GM18870 (cell line): ENCODE measurements around the gene ELP2.
"Not testable (repeated sequence)": the region's sequence is repeated elsewhere in the genome, so short reads cannot be mapped to it uniquely, and the experiment has no call there.

ENCODE experiments used
- ATAC-seq: cut with Tn5 transposase; IDR thresholded peaks from one replicate; pipeline ENCODE4 v1.9.1; 2021; ENCODE audit warnings: moderate library complexity; ENCODE audit not compliant: unreplicated experiment

ELP2 gene

DNA sequence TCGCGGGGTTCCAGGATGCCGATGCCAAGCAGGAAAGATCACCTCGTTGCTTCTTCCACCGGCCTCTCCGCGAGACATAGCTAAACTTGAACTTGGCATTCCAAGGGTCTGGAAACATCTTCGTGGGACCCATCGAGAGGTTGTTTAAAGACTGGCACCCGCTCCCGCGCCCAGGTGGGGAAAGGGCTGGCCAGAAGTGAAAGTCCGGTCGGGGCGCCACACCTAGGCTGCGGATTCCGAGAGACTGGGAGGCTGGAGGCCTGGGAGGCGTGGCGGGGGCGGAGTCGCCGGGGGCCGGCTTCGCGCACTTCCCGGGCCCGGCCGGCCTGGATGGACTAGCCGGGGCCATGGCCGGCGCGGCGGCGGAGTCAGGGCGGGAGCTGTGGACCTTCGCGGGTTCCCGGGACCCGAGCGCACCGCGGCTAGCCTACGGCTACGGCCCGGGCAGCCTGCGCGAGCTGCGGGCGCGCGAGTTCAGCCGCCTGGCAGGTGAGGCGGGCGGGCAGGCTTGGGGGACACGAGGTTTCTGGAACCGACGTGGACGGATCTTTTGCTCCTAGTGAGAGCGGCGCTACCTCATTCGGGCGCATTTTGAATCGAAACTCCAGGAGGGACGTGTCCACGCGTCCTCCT, 57.6 kb downstream of the ELP2 start, which contains the start of gene MOCOS:
MOCOS (plus strand) TSS at position 305 of the 633 bp plus-strand sequence; CDS start at position 348, 43 bp downstream.
- no peak for ATAC-seq

- ATAC-seq: no peak
Measured at GRCh38 chr18:36187826-36188721, 58.4 kb downstream of the ELP2 start.

GRCh38 chr18:36188916-36189315, 59.2 kb downstream of the ELP2 start:
- no peak for ATAC-seq

GRCh38 chr18:36189486-36189885, 59.8 kb downstream of the ELP2 start:
- ATAC-seq: no peak

DNA sequence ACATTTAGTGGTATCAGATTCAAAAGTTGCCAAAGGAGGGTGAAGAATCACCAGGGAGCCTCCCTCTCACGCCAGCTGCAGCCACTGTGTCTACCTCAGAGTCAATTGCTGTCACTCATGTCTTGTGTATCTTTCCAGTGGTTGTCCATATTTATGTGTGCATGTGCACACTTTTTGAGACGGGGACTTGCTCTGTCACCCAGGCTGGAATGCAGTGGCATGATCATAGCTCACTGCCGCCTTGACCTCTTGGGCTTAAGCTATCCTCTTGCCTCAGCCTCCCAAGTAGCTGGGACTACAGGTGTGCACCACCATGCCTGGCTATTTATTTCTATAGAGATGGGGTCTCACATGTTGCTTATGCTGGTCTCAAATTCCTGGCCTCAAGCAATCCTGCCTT, 61.6 kb downstream of the ELP2 start:
- ATAC-seq: no peak

- ATAC-seq: no peak
Measured at GRCh38 chr18:36191711-36192110, 62.0 kb downstream of the ELP2 start.

GRCh38 chr18:36194600-36195315, 65.1 kb downstream of the ELP2 start:
- no peak for ATAC-seq

DNA sequence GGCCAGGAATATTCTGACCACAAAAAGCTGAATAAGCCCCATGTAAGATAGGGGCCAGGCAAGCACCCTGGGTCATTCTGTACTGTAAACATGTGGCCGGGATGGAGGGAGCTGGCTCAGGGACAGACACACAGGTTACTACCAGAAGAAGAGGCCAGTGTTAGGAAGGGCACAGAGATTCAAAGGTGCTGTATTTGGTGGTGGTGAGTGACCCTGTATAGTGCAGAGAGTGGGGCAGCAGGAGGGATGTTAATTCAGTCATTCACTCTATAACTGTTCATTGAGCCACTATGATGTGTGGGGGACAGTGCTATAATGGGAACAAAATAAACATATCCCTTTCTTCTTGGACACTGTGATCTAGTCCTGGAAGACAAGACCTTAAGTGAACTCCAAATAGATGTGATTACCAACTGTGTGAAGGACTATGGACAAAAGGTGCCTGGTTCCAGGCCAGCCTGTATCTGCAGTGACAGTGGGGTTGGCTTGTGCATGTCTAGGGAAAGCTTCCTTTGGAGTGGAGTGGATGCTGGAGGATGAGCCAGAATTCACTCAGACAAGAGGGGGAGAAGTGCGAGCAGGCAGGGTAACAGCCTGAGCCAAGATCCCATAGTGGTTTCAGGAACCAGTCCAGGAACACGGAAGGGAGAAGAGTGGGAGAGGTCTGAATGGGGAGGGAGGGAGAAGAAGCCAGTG, 65.9 kb downstream of the ELP2 start:
- ATAC-seq: no peak

- ATAC-seq: no peak
Measured at GRCh38 chr18:36196238-36196995, 66.7 kb downstream of the ELP2 start.

GRCh38 chr18:36197511-36198166, 67.9 kb downstream of the ELP2 start:
- no peak for ATAC-seq

DNA sequence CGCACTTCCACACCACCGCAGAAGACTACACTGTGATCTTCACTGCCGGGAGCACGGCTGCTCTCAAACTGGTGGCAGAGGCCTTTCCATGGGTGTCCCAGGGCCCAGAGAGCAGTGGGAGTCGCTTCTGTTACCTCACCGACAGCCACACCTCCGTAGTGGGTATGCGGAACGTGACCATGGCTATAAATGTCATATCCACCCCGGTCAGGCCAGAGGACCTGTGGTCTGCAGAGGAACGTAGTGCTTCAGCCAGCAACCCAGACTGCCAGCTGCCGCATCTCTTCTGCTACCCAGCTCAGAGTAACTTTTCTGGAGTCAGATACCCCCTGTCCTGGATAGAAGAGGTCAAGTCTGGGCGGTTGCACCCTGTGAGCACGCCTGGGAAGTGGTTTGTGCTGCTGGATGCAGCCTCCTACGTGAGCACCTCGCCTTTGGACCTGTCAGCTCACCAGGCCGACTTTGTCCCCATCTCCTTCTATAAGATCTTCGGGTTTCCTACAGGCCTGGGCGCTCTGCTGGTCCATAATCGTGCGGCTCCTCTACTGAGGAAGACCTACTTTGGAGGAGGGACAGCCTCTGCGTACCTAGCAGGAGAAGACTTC, 70.1 kb downstream of the ELP2 start:
- no peak for ATAC-seq

- ATAC-seq: no peak
Measured at GRCh38 chr18:36200354-36200771, 70.7 kb downstream of the ELP2 start.

- no peak for ATAC-seq
Measured at GRCh38 chr18:36201765-36202164, 72.1 kb downstream of the ELP2 start.

- no peak for ATAC-seq
Measured at GRCh38 chr18:36203360-36203895, 73.7 kb downstream of the ELP2 start.

- ATAC-seq: no peak
Measured at GRCh38 chr18:36205166-36205565, 75.5 kb downstream of the ELP2 start.

DNA sequence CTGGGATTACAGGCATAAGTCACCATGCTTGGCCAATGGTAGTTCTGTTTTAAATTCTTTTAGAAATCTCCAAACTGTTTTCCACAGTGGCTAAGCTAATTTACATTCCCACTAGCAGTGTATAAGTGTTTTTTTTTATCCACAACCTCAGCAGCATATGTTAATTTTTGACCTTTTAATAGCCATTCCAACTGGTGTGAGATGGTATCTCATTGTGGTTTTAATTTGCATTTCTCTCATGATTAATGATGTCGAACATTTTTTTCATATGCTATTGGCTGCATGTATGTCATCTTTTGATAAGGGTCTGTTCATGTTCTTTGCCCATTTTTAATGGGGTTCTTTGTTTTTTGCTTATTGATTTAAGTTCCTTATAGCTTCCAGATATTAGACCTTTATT, 77.6 kb downstream of the ELP2 start:
- no peak for ATAC-seq

GRCh38 chr18:36207969-36208368, 78.3 kb downstream of the ELP2 start:
- ATAC-seq: not testable (repeated sequence)

DNA sequence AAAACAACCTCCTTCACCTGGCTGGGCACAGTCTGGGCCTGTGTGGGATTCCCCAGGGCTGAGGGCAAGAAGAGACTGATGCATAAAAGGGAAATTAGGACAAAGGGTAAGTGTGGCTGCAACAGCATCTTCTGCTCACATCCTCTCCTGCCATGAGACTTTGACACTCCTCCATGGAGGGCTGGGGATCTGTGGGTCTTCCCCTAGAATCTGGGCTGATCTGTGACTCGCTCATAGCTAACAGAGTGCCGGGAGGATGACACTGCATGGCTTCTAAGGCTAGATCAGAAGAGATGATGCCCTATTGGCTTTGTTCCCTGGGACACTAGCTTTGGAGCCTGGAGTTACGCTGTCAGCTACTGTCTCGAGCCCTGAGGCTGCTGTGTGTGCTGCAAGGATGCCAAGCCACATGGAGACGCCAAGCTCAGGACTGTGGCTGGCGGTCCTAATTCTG, 81.9 kb downstream of the ELP2 start:
- ATAC-seq: peak; percentile 74
